Gastroesophageal sphincter (tissue), 3 donors: ENCODE measurements around the gene CD302.

Experiments used
- CTCF ChIP-seq, 4 experiments: fragments of 200-600 bp in 2 of 4; fragments of 450-650 bp in 2 of 4; sonication (generic) in 1 of 4; IDR thresholded peaks; one replicate each; pipeline ENCODE4 v1.5.1; 2017 to 2019; ENCODE audit warnings: antibody characterized with exemption in 4 of 4, mild to moderate bottlenecking in 2 of 4, moderate library complexity in 2 of 4
- POLR2A ChIP-seq, 2 donors: fragments of 450-650 bp; IDR thresholded peaks; one replicate each; pipeline ENCODE4 v1.6.1; 2017; ENCODE audit warnings: antibody characterized with exemption in 2 of 2, mild to moderate bottlenecking in 2 of 2, moderate library complexity in 1 of 2
- POLR2AphosphoS5 ChIP-seq: sonication (generic); formaldehyde crosslinking; IDR thresholded peaks from one replicate; pipeline ENCODE4 v1.6.1; 2017; ENCODE audit warnings: antibody characterized with exemption

GRCh38 chr2:159807183-159808031 is 9.4 kb upstream of the CD302 start:
- peak; percentile 65 to 67 (median 66) for TF ChIP-seq CTCF (IDR thresholded peaks at IDR 0.05)
- no peak for TF ChIP-seq POLR2A (IDR thresholded peaks at IDR 0.05)
- no peak for TF ChIP-seq POLR2AphosphoS5
